ENCODE measurements around the gene CYSTM1.

DNA sequence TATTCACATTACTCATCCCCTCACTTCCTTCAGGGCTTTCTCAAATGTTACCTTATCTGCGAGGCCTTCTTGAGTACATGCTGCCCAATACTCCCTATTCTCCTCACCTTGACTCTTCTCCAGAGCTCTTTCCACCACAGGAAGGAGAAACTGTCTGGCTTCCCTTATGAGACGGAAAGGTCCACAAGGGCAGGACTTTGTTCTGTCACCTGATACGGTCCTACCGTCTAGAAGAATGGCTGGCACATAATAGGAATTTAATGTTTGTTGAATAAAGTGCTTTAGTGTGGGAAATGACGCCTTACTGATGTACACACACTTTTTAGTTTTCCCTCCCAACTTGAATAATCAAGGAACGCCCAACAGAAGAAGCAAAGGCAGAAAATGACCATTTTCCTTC is 75.4 kb downstream of the CYSTM1 start:
- TF ChIP-seq, protein P1, sequence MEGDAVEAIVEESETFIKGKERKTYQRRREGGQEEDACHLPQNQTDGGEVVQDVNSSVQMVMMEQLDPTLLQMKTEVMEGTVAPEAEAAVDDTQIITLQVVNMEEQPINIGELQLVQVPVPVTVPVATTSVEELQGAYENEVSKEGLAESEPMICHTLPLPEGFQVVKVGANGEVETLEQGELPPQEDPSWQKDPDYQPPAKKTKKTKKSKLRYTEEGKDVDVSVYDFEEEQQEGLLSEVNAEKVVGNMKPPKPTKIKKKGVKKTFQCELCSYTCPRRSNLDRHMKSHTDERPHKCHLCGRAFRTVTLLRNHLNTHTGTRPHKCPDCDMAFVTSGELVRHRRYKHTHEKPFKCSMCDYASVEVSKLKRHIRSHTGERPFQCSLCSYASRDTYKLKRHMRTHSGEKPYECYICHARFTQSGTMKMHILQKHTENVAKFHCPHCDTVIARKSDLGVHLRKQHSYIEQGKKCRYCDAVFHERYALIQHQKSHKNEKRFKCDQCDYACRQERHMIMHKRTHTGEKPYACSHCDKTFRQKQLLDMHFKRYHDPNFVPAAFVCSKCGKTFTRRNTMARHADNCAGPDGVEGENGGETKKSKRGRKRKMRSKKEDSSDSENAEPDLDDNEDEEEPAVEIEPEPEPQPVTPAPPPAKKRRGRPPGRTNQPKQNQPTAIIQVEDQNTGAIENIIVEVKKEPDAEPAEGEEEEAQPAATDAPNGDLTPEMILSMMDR (IDR thresholded peaks at IDR 0.05; ENCODE audit: low read depth, low read length) = no peak
- TF ChIP-seq POLR2A (IDR thresholded peaks at IDR 0.05; ENCODE audit: extremely low read depth, insufficient read length) = no peak

Measured in NB4 (cell line).